Stromal cell of bone marrow (primary cell): ENCODE data around the gene C20orf144.

Experiments used
- DNase-seq: peaks from one replicate; pipeline ENCODE4 v3.0.0-alpha.2; 2012; ENCODE audit warnings: low read depth

Gene C20orf144

GRCh38 chr20:33664762-33665144 lies 2.6 kb downstream of the C20orf144 start:
- DNase-seq, result no peak

GRCh38 chr20:33666293-33667244 lies 4.4 kb downstream of the C20orf144 start, which contains the start of gene ACTL10:
Gene ACTL10 (plus strand): TSS chr20:33666943. CDS start chr20:33667498, 555 bp downstream.
- DNase-seq, result peak; percentile 97

GRCh38 chr20:33667245-33667675 lies 5.1 kb downstream of the C20orf144 start:
- DNase-seq, result no peak

GRCh38 chr20:33667676-33668465 lies 5.7 kb downstream of the C20orf144 start:
- peak; percentile 55 for DNase-seq

GRCh38 chr20:33668466-33669155 lies 6.5 kb downstream of the C20orf144 start:
- no peak for DNase-seq

GRCh38 chr20:33669224-33669623 lies 7.1 kb downstream of the C20orf144 start:
- no peak for DNase-seq

GRCh38 chr20:33669873-33670640 lies 7.9 kb downstream of the C20orf144 start:
- DNase-seq, result no peak

GRCh38 chr20:33670715-33671499 lies 8.8 kb downstream of the C20orf144 start:
- no peak for DNase-seq

GRCh38 chr20:33671573-33672288 lies 9.6 kb downstream of the C20orf144 start:
- DNase-seq, result no peak

- no peak for DNase-seq
Measured at GRCh38 chr20:33672426-33673113, 10.4 kb downstream of the C20orf144 start.

GRCh38 chr20:33673114-33673409 lies 10.9 kb downstream of the C20orf144 start:
- DNase-seq, result no peak

GRCh38 chr20:33673410-33674293 lies 11.5 kb downstream of the C20orf144 start:
- no peak for DNase-seq

- DNase-seq, result no peak
Measured at GRCh38 chr20:33674294-33675135, 12.4 kb downstream of the C20orf144 start, which contains the start of gene NECAB3. Gene NECAB3 (minus strand): TSS chr20:33674428. CDS start chr20:33674352, 76 bp downstream.

- DNase-seq, result no peak
Measured at GRCh38 chr20:33675136-33675959, 13.2 kb downstream of the C20orf144 start.

GRCh38 chr20:33676121-33676520 lies 14.0 kb downstream of the C20orf144 start:
- no peak for DNase-seq
